Heart left ventricle (tissue), 13 donors: ENCODE measurements around the gene CNNM4.

Experiments
- POLR2A ChIP-seq, 2 donors: fragments of 450-650 bp; IDR thresholded peaks; one replicate each; pipeline ENCODE4 v1.6.1; 2017; ENCODE audit warnings: antibody characterized with exemption in 2 of 2, mild to moderate bottlenecking in 2 of 2, moderate library complexity in 2 of 2
- TF ChIP-seq, protein P1 (sequence below), 12 donors: fragments of 200-600 bp; sonication (generic) in 4 of 12; IDR thresholded peaks; one replicate each; pipeline versions ENCODE4 v1.5.0 to v1.8.0; 2018 to 2022; ENCODE audit warnings: antibody characterized with exemption in 12 of 12, mild to moderate bottlenecking in 5 of 12
- donor health status: ischemic (EF 13 %, LVEDD 7.1; RV severe dilation, severe dysfunction).
- donor health status: DM: no; HTN: yes; CAD: no.
- donor health status: DM: no; HTN: no; CAD: no.
- donor health status: ischemic (EF 25% LVEDD 6.9; RV normal size, moderate dysfunction).
- donor health status: ischemic (EF 25% LVEDD 5.7; RV mildly dilated, moderate dysfunction).
- donor health status: ischemic (EF 35%, LVEDD 5.7; RV mildly dilated, moderate dysfunction).
- donor health status: nonischemic (EF 11% LVEDD 7.7; RV severe dilation, severe dysfunction).
- donor health status: DM: yes; HTN: yes; CAD: no.
- donor health status: PGD.
- donor health status: ischemic (EF 29% LVEDD 5.4; RV normal size, mild dysfunction).
- donor health status: nonischemic (EF 23%, LVEDD 6.1; RV moderate dilation, normal function).

DNA sequence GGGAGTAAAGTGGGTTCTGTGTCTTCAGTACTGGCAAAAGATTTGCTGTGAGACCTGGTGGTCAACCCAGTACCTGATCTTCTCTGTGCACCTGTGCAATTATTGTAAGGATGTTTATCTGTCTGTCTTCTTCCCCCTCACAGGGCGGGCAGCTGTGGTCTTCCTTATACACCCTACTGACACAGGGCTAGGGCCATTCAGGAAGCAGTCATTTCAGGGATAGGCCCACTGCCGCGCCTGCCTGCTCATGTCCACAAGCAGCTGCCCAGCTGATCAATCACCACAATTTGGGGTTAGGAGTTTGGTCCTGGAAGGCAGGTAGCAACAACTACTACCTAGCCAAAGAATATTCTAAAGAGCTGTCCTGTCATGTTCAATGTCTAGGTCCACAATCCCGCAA is 1.2 kb upstream of the CNNM4 start:
- no peak for TF ChIP-seq POLR2A (IDR thresholded peaks at IDR 0.05)
- TF ChIP-seq, protein P1, sequence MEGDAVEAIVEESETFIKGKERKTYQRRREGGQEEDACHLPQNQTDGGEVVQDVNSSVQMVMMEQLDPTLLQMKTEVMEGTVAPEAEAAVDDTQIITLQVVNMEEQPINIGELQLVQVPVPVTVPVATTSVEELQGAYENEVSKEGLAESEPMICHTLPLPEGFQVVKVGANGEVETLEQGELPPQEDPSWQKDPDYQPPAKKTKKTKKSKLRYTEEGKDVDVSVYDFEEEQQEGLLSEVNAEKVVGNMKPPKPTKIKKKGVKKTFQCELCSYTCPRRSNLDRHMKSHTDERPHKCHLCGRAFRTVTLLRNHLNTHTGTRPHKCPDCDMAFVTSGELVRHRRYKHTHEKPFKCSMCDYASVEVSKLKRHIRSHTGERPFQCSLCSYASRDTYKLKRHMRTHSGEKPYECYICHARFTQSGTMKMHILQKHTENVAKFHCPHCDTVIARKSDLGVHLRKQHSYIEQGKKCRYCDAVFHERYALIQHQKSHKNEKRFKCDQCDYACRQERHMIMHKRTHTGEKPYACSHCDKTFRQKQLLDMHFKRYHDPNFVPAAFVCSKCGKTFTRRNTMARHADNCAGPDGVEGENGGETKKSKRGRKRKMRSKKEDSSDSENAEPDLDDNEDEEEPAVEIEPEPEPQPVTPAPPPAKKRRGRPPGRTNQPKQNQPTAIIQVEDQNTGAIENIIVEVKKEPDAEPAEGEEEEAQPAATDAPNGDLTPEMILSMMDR (IDR thresholded peaks at IDR 0.05) = no peak
